GM19463 (cell line): Measurements from ENCODE around the gene SNHG17.
"Not testable (repeated sequence)": the region's sequence is repeated elsewhere in the genome, so short reads cannot be mapped to it uniquely, and the experiment has no call there.

Source experiments
- ATAC-seq: cut with Tn5 transposase; IDR thresholded peaks from one replicate; pipeline ENCODE4 v1.9.1; 2021; ENCODE audit warnings: mild to moderate bottlenecking, moderate library complexity; ENCODE audit not compliant: unreplicated experiment

SNHG17 gene

GRCh38 chr20:38421915-38422314 is 13.2 kb downstream of the SNHG17 start:
- ATAC-seq: no peak

- ATAC-seq: no peak
Measured at GRCh38 chr20:38420388-38421085, 14.6 kb downstream of the SNHG17 start.

- no peak for ATAC-seq
Measured at GRCh38 chr20:38418509-38419204, 16.5 kb downstream of the SNHG17 start.

GRCh38 chr20:38414769-38415450 is 20.2 kb downstream of the SNHG17 start:
- ATAC-seq: no peak

GRCh38 chr20:38412877-38413577 is 22.1 kb downstream of the SNHG17 start:
- no peak for ATAC-seq

- not testable (repeated sequence) for ATAC-seq
Measured at GRCh38 chr20:38407822-38408221, 27.3 kb downstream of the SNHG17 start.

- ATAC-seq: no peak
Measured at GRCh38 chr20:38407321-38407720, 27.8 kb downstream of the SNHG17 start.

- ATAC-seq: no peak
Measured at GRCh38 chr20:38406476-38406875, 28.7 kb downstream of the SNHG17 start.

- no peak for ATAC-seq
Measured at GRCh38 chr20:38405132-38405531, 30.0 kb downstream of the SNHG17 start.

GRCh38 chr20:38404016-38404415 is 31.1 kb downstream of the SNHG17 start:
- ATAC-seq: no peak

GRCh38 chr20:38402816-38403215 is 32.3 kb downstream of the SNHG17 start:
- ATAC-seq: no peak

GRCh38 chr20:38402089-38402488 is 33.0 kb downstream of the SNHG17 start:
- no peak for ATAC-seq

GRCh38 chr20:38395751-38396395 is 39.3 kb downstream of the SNHG17 start:
- ATAC-seq: not testable (repeated sequence)

GRCh38 chr20:38395165-38395564 is 40.0 kb downstream of the SNHG17 start:
- ATAC-seq: no peak

- no peak for ATAC-seq
Measured at GRCh38 chr20:38393259-38393658, 41.9 kb downstream of the SNHG17 start.

- no peak for ATAC-seq
Measured at GRCh38 chr20:38392356-38392755, 42.8 kb downstream of the SNHG17 start.

GRCh38 chr20:38387953-38388352 is 47.2 kb downstream of the SNHG17 start:
- ATAC-seq: no peak

GRCh38 chr20:38386851-38387250 is 48.3 kb downstream of the SNHG17 start:
- no peak for ATAC-seq

GRCh38 chr20:38386004-38386403 is 49.1 kb downstream of the SNHG17 start:
- ATAC-seq: no peak

- ATAC-seq: no peak
Measured at GRCh38 chr20:38383147-38383546, 52.0 kb downstream of the SNHG17 start.

GRCh38 chr20:38377838-38378237 is 57.3 kb downstream of the SNHG17 start:
- ATAC-seq: not testable (repeated sequence)
